HG03460 (cell line): ENCODE data around the gene PVR.
"Not testable (repeated sequence)": the region's sequence is repeated elsewhere in the genome, so short reads cannot be mapped to it uniquely, and the experiment has no call there.

ENCODE experiments used
- ATAC-seq: cut with Tn5 transposase; IDR thresholded peaks from one replicate; pipeline ENCODE4 v1.9.1; 2021; ENCODE audit not compliant: unreplicated experiment

The PVR gene

GRCh38 chr19:44618640-44619357 is 24.9 kb upstream of the PVR start:
- ATAC-seq: no peak

GRCh38 chr19:44620667-44621066 is 23.0 kb upstream of the PVR start:
- no peak for ATAC-seq

GRCh38 chr19:44621367-44621766 is 22.3 kb upstream of the PVR start:
- no peak for ATAC-seq

- ATAC-seq: no peak
These were observed 20.6 kb upstream of the PVR start for GRCh38 chr19:44623080-44623479.

- ATAC-seq: no peak
These were observed 20.1 kb upstream of the PVR start for GRCh38 chr19:44623626-44624025.

- no peak for ATAC-seq
These were observed 18.8 kb upstream of the PVR start for GRCh38 chr19:44624840-44625354.

GRCh38 chr19:44625637-44626036 is 18.1 kb upstream of the PVR start:
- ATAC-seq: not testable (repeated sequence)

- no peak for ATAC-seq
These were observed 17.6 kb upstream of the PVR start for GRCh38 chr19:44626048-44626624.

GRCh38 chr19:44627631-44628030 is 16.1 kb upstream of the PVR start:
- no peak for ATAC-seq

GRCh38 chr19:44628793-44629192 is 14.9 kb upstream of the PVR start:
- ATAC-seq: no peak

GRCh38 chr19:44631611-44632010 is 12.1 kb upstream of the PVR start:
- not testable (repeated sequence) for ATAC-seq

- ATAC-seq: not testable (repeated sequence)
These were observed 9.7 kb upstream of the PVR start for GRCh38 chr19:44634058-44634457.

- ATAC-seq: no peak
These were observed 8.9 kb upstream of the PVR start for GRCh38 chr19:44634785-44635184.

- no peak for ATAC-seq
These were observed 7.9 kb upstream of the PVR start for GRCh38 chr19:44635581-44636438.

GRCh38 chr19:44636439-44637389 is 7.0 kb upstream of the PVR start:
- no peak for ATAC-seq

GRCh38 chr19:44637390-44637764 is 6.3 kb upstream of the PVR start:
- ATAC-seq: no peak

GRCh38 chr19:44640518-44640917 is 3.2 kb upstream of the PVR start:
- ATAC-seq: no peak

GRCh38 chr19:44641501-44642265 is 2.0 kb upstream of the PVR start:
- ATAC-seq: no peak

GRCh38 chr19:44642377-44642776 is 1.3 kb upstream of the PVR start:
- ATAC-seq: no peak
